Astrocyte (in vitro differentiated cells and primary cell): ENCODE results near the gene NAV1. TPM values are rescaled to one million over a fixed set of nuclear protein-coding genes. Genes with fewer than 3 reads are reported as not detected.
A peak's percentile ranks its signal among the peaks of the same experiment; 100 is the strongest.

ENCODE experiments used
- DNase-seq: peaks from one replicate; pipeline ENCODE4 v3.0.0-alpha.2; 2010; ENCODE audit warnings: low read depth
- FAIRE-seq: peaks from 2 replicates; lab custom pipeline; 2011; peaks lifted over from hg19 to GRCh38; lab: Jason Lieb, UNC
- H2AFZ ChIP-seq: 2 replicates; pipeline ENCODE4 v1.6.0; 2012; ENCODE audit warnings: low read depth, low read length, inconsistent platforms
- H3K27ac ChIP-seq: 2 replicates; pipeline ENCODE4 v1.5.1; 2011; ENCODE audit warnings: low read depth, low read length, inconsistent platforms
- H3K27me3 ChIP-seq: 2 replicates; pipeline ENCODE4 v1.6.0; 2011; ENCODE audit warnings: low read length, inconsistent platforms; ENCODE audit not compliant: insufficient read depth
- H3K36me3 ChIP-seq: 2 replicates; pipeline ENCODE4 v1.5.1; 2011; ENCODE audit warnings: low read length, inconsistent platforms; ENCODE audit not compliant: insufficient read depth
- H3K4me1 ChIP-seq: 2 replicates; pipeline ENCODE4 v1.5.1; 2011; ENCODE audit warnings: low read length, inconsistent platforms; ENCODE audit not compliant: insufficient read depth
- H3K4me2 ChIP-seq: 2 replicates; pipeline ENCODE4 v1.6.0; 2012; ENCODE audit warnings: low read length, inconsistent platforms
- H3K4me3 ChIP-seq: 2 replicates; pipeline ENCODE4 v1.5.1; 2011; ENCODE audit warnings: low read depth, mild to moderate bottlenecking, low read length, inconsistent platforms; ENCODE audit not compliant: insufficient read depth
- H3K79me2 ChIP-seq: 2 replicates; pipeline ENCODE4 v1.6.0; 2012; ENCODE audit warnings: mild to moderate bottlenecking, low read length, inconsistent platforms; ENCODE audit not compliant: insufficient read depth
- H3K9ac ChIP-seq: 2 replicates; pipeline ENCODE4 v1.6.0; 2012; ENCODE audit warnings: mild to moderate bottlenecking, low read length, inconsistent platforms
- H3K9me3 ChIP-seq: 2 replicates; pipeline ENCODE4 v1.5.1; 2012; ENCODE audit warnings: low read depth, mild to moderate bottlenecking, low read length, inconsistent platforms; ENCODE audit not compliant: insufficient read depth
- H4K20me1 ChIP-seq: 2 replicates; pipeline ENCODE4 v1.6.0; 2012; ENCODE audit warnings: low read length, inconsistent platforms; ENCODE audit not compliant: insufficient read depth
- H3K27ac Mint-ChIP-seq: one replicate; pipeline ENCODE4 v1.8.0; 2021; ENCODE audit warnings: mild to moderate bottlenecking, mixed read lengths; ENCODE audit not compliant: unreplicated experiment
- H3K27me3 Mint-ChIP-seq: one replicate; pipeline ENCODE4 v1.8.0; 2021; ENCODE audit warnings: low read depth, mixed read lengths; ENCODE audit not compliant: unreplicated experiment
- H3K36me3 Mint-ChIP-seq: one replicate; pipeline ENCODE4 v1.8.0; 2021; ENCODE audit warnings: low read depth, mixed read lengths; ENCODE audit not compliant: unreplicated experiment
- H3K4me1 Mint-ChIP-seq: one replicate; pipeline ENCODE4 v1.8.0; 2021; ENCODE audit warnings: low read depth, mixed read lengths; ENCODE audit not compliant: unreplicated experiment
- H3K4me3 Mint-ChIP-seq: one replicate; pipeline ENCODE4 v1.8.0; 2021; ENCODE audit warnings: mild to moderate bottlenecking, moderate library complexity, mixed read lengths; ENCODE audit not compliant: unreplicated experiment
- H3K9me3 Mint-ChIP-seq: one replicate; pipeline ENCODE4 v1.8.0; 2021; ENCODE audit warnings: mild to moderate bottlenecking, mixed read lengths; ENCODE audit not compliant: unreplicated experiment
- EZH2 ChIP-seq: IDR thresholded peaks from 2 replicates; pipeline ENCODE4 v1.6.1; 2012; ENCODE audit warnings: mild to moderate bottlenecking, low read length, inconsistent platforms; ENCODE audit not compliant: insufficient read depth
- total RNA-seq: library from RNA; stranded (reverse); gene quantifications from 2 replicates; pipeline ENCODE4 v1.2.1, GENCODE V29; 2021
- TF ChIP-seq, protein P1 (sequence below): IDR thresholded peaks from 2 replicates; pipeline ENCODE4 v1.5.1; 2011; ENCODE audit warnings: low read depth, mild to moderate bottlenecking, inconsistent platforms, low read length, moderate library complexity; ENCODE audit not compliant: insufficient read depth

The NAV1 gene
- total RNA-seq, 1 donor from 2014 or later: 79.7 TPM

DNA sequence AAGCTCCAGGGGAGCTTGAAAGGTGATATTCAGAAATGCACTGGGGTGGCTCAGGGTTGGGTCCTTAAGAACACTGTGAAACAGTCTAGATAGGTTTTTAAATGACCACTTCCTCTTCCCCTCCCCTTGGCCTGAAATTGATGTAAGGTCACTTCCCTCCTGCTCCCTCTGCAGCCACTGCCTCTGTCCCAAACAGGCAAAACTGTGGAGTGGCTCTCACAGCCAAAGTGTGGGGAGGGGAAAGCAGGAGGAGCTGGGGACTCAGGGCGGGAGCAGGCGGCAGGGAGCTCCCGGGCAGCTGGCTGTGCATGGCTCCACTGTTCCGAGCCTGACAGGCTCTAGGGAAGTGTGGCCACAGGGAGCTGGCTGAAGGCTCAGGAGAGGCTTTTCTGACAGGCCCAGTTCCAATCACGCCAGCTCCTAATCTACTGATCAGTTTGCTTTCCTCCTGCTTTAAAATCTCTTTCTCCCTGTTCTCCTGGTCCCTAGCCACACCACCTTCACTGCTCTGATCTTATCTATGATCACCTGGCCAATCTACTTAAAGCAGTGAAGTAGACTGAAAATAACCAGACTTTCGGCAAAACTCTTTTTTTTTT is 26.9 kb upstream of the NAV1 start:
- peaks cover 5% of the 10 kb centered on the region for H3K79me2 ChIP-seq
- FAIRE-seq: no peak
- Mint-ChIP-seq H3K27ac (peak overlapping the region; percentile 80), H3K27me3 (peaks cover 11% of the 10 kb centered on the region), H3K4me3 (peak overlapping the region; percentile 46), H3K9me3 (no peaks in the 10 kb centered on the region), H3K36me3 (no peaks in the 10 kb centered on the region), H3K4me1 (peaks cover 27% of the 10 kb centered on the region)
- TF ChIP-seq EZH2: no peak
- TF ChIP-seq, protein P1, sequence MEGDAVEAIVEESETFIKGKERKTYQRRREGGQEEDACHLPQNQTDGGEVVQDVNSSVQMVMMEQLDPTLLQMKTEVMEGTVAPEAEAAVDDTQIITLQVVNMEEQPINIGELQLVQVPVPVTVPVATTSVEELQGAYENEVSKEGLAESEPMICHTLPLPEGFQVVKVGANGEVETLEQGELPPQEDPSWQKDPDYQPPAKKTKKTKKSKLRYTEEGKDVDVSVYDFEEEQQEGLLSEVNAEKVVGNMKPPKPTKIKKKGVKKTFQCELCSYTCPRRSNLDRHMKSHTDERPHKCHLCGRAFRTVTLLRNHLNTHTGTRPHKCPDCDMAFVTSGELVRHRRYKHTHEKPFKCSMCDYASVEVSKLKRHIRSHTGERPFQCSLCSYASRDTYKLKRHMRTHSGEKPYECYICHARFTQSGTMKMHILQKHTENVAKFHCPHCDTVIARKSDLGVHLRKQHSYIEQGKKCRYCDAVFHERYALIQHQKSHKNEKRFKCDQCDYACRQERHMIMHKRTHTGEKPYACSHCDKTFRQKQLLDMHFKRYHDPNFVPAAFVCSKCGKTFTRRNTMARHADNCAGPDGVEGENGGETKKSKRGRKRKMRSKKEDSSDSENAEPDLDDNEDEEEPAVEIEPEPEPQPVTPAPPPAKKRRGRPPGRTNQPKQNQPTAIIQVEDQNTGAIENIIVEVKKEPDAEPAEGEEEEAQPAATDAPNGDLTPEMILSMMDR: no peak
- H3K9ac ChIP-seq: peak overlapping the region; percentile 9
- peak overlapping the region; percentile 7 for H3K4me2 ChIP-seq
- H3K36me3 ChIP-seq: no peaks in the 10 kb centered on the region
- no peak overlapping the region for H3K4me3 ChIP-seq
- H4K20me1 ChIP-seq: no peaks in the 10 kb centered on the region
- H3K27ac ChIP-seq: no peak overlapping the region
- H3K9me3 ChIP-seq: no peaks in the 10 kb centered on the region
- H3K4me1 ChIP-seq: peaks cover 34% of the 10 kb centered on the region
- no peaks in the 10 kb centered on the region for H3K27me3 ChIP-seq
- H2AFZ ChIP-seq: peak overlapping the region; percentile 37
- no peak for DNase-seq

DNA sequence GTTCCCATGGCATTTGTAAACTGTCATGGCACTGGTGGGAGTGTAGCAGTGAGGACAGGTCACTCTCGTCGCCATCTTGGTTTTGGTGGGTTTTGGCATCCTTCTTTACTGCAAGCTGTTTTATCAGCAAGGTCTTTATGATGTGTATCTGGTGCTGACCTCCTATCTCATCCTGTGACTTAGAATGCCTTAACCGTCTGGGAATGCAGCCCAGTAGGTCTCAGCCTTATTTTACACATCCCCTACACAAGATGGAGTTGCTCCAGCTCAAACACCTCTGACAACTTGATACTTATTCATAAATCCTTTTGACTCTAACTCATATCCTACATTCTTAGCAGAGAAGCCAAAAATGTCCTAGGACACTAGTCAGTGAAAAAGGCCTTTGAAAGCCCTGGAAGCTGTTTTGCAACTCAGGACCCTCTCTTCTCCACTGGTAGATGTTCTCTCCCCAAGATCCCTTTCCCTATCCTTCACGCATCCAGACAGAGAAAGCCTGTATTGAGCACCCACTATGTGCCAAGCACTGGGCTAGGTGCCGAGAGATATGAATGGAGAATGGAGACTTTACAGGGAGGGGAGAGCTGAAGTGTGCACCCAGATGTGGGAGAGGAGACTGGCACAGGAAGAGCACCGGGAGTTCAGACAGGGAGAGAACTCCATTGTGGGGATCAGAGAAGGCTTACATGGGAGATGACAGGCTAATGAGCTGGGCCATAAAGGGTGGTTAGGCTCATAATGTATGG is 25.3 kb upstream of the NAV1 start:
- Histone ChIP-seq H3K27me3 (no peaks in the 10 kb centered on the region), H3K36me3 (no peaks in the 10 kb centered on the region), H3K4me3 (no peak overlapping the region), H3K79me2 (no peaks in the 10 kb centered on the region), H3K9me3 (no peaks in the 10 kb centered on the region), H3K27ac (no peak overlapping the region), H3K4me2 (no peak overlapping the region), H3K4me1 (peaks cover 23% of the 10 kb centered on the region), H4K20me1 (no peaks in the 10 kb centered on the region), H3K9ac (no peak overlapping the region), H2AFZ (peak overlapping the region; percentile 38)
- Mint-ChIP-seq H3K9me3 (no peaks in the 10 kb centered on the region), H3K27me3 (peaks cover 11% of the 10 kb centered on the region), H3K36me3 (no peaks in the 10 kb centered on the region), H3K4me3 (peak overlapping the region; percentile 31), H3K4me1 (peaks cover 27% of the 10 kb centered on the region), H3K27ac (peak overlapping the region; percentile 79)
- DNase-seq (no peak), FAIRE-seq (no peak)
- no peak for TF ChIP-seq EZH2
- TF ChIP-seq, protein P1: no peak

- peaks cover 11% of the 10 kb centered on the region for H3K27me3 Mint-ChIP-seq
- no peak overlapping the region for H3K4me2 ChIP-seq
- H3K79me2 ChIP-seq: no peaks in the 10 kb centered on the region
- H3K4me1 ChIP-seq: peaks cover 15% of the 10 kb centered on the region
- no peaks in the 10 kb centered on the region for H3K27me3 ChIP-seq
- no peak overlapping the region for H3K4me3 ChIP-seq
- H3K4me3 Mint-ChIP-seq: no peak overlapping the region
- H2AFZ ChIP-seq: no peak overlapping the region
- TF ChIP-seq EZH2: no peak
- TF ChIP-seq, protein P1: no peak
- no peaks in the 10 kb centered on the region for H3K36me3 Mint-ChIP-seq
- H3K9ac ChIP-seq: no peak overlapping the region
- H3K27ac ChIP-seq: no peak overlapping the region
- no peaks in the 10 kb centered on the region for H4K20me1 ChIP-seq
- FAIRE-seq (no peak), DNase-seq (no peak)
- no peaks in the 10 kb centered on the region for H3K9me3 ChIP-seq
- no peaks in the 10 kb centered on the region for H3K36me3 ChIP-seq
- H3K27ac Mint-ChIP-seq: no peak overlapping the region
- peaks cover 21% of the 10 kb centered on the region for H3K4me1 Mint-ChIP-seq
- no peaks in the 10 kb centered on the region for H3K9me3 Mint-ChIP-seq
Measured at GRCh38 chr1:201514466-201514865, 24.5 kb upstream of the NAV1 start.
